ENCODE results near the gene HRH3.

DNA sequence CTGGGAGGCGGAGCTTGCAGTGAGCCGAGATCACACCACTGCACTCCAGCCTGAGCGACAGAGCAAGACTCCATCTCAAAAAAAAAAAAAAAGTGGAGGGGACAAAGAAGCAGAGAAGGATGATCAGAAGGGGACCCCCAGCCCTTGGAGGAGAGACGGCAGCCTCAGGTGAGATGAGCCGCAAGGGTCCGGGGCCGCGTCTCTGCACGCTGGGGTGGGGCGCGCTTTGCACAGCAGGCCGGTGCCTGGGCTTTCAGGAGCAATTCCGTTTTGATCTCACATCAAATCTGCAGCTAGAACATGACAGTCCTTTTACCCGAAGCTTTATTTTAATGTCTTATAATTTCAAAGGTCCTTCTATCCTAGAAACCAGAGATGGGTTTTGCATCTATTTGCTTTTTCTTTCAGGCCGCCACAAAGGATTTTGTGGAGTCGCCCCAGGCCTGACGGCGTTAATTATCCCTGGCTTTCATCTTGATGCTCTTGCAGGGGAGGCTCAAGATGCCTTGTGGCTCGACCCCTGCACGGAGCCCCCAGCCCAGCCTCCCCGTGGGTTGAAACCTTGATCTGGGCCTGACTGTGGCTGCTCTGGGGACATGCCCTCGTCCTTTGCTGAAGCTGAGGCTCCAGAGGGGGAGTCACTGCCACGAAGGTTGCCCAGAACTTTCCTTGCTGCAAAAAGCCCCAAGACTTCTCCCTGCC, 17.3 kb downstream of the HRH3 start:
- TF ChIP-seq EZH2phosphoT487 (IDR thresholded peaks at IDR 0.05) = no peak
- no peak for TF ChIP-seq EZH2 (IDR thresholded peaks at IDR 0.05)
- no peak for TF ChIP-seq CTCF (IDR thresholded peaks at IDR 0.05)
